Liver (tissue), 9 donors: Measurements from ENCODE around the gene SRC. TPM values are rescaled to one million over a fixed set of nuclear protein-coding genes. Genes with fewer than 3 reads are reported as not detected.

ENCODE experiments used
- DNase-seq: peaks from one replicate; pipeline ENCODE4 v3.0.0-alpha.2; 2017; ENCODE audit warnings: low spot score
- H3K27ac ChIP-seq, 2 donors: one replicate each; pipeline ENCODE4 v1.7.0; 2013; ENCODE audit warnings: inconsistent platforms in 2 of 2, low read length in 2 of 2, control low read depth in 1 of 2, low read depth in 1 of 2, mild to moderate bottlenecking in 1 of 2
- H3K27me3 ChIP-seq, 4 donors: one replicate each; pipeline versions ENCODE4 v1.6.1 to v1.7.0; 2013; ENCODE audit warnings: low read length in 3 of 4, inconsistent platforms in 1 of 4, mild to moderate bottlenecking in 1 of 4, moderate library complexity in 1 of 4; ENCODE audit not compliant: control insufficient read depth in 4 of 4, insufficient read depth in 4 of 4
- H3K36me3 ChIP-seq, 4 donors: one replicate each; pipeline versions ENCODE4 v1.6.1 to v1.7.0; 2013; ENCODE audit warnings: low read length in 3 of 4, mild to moderate bottlenecking in 3 of 4, low read depth in 1 of 4, moderate library complexity in 1 of 4; ENCODE audit not compliant: control insufficient read depth in 4 of 4, insufficient read depth in 3 of 4
- H3K4me1 ChIP-seq, 4 donors: one replicate each; pipeline versions ENCODE4 v1.6.1 to v1.7.0; 2013; ENCODE audit warnings: low read length in 3 of 4, mild to moderate bottlenecking in 3 of 4, moderate library complexity in 1 of 4; ENCODE audit not compliant: control insufficient read depth in 4 of 4, insufficient read depth in 4 of 4
- H3K4me3 ChIP-seq, 3 donors: one replicate each; pipeline versions ENCODE4 v1.6.1 to v1.7.0; 2013; ENCODE audit warnings: low read length in 3 of 3, control low read depth in 1 of 3, low read depth in 1 of 3, mild to moderate bottlenecking in 1 of 3
- H3K9ac ChIP-seq, 2 donors: one replicate each; pipeline ENCODE4 v1.7.0; 2013; ENCODE audit warnings: low read length in 2 of 2, mild to moderate bottlenecking in 2 of 2, moderate library complexity in 2 of 2, control low read depth in 1 of 2, low read depth in 1 of 2
- H3K9me3 ChIP-seq, 4 donors: one replicate each; pipeline versions ENCODE4 v1.6.1 to v1.7.0; 2013; ENCODE audit warnings: low read length in 3 of 4; ENCODE audit not compliant: control insufficient read depth in 4 of 4
- EGR1 ChIP-seq, 2 donors: IDR thresholded peaks; 2 replicates each; pipeline ENCODE4 v1.6.1; 2016 to 2018; ENCODE audit warnings: antibody characterized with exemption in 2 of 2, low read depth in 2 of 2
- FOXA1 ChIP-seq: IDR thresholded peaks from 2 replicates; pipeline ENCODE4 v1.6.1; 2016; ENCODE audit warnings: antibody characterized with exemption
- GABPA ChIP-seq, 2 donors: IDR thresholded peaks in 1 of 2; conservative IDR thresholded peaks in 1 of 2; 2 replicates each; pipeline ENCODE4 v1.6.1; 2016; ENCODE audit warnings: antibody characterized with exemption in 2 of 2, mild to moderate bottlenecking in 1 of 2, moderate library complexity in 1 of 2
- HNF4G ChIP-seq: IDR thresholded peaks from 2 replicates; pipeline ENCODE4 v1.6.1; 2016; ENCODE audit warnings: antibody characterized with exemption
- JUND ChIP-seq, 2 donors: IDR thresholded peaks; 2 replicates each; pipeline ENCODE4 v1.6.1; 2016; ENCODE audit warnings: antibody characterized with exemption in 2 of 2
- MAX ChIP-seq: IDR thresholded peaks from 2 replicates; pipeline ENCODE4 v1.6.1; 2016; ENCODE audit warnings: antibody characterized with exemption
- NR2F2 ChIP-seq: IDR thresholded peaks from 2 replicates; pipeline ENCODE4 v1.6.1; 2016; ENCODE audit warnings: antibody characterized with exemption
- RAD21 ChIP-seq, 2 donors: IDR thresholded peaks; 2 replicates each; pipeline ENCODE4 v1.6.1; 2016; ENCODE audit warnings: antibody characterized with exemption in 2 of 2, mild to moderate bottlenecking in 2 of 2
- RXRA ChIP-seq, 2 donors: IDR thresholded peaks; 2 replicates each; pipeline ENCODE4 v1.6.1; 2017 to 2018; ENCODE audit warnings: antibody characterized with exemption in 2 of 2, mild to moderate bottlenecking in 1 of 2
- SP1 ChIP-seq: IDR thresholded peaks from 2 replicates; pipeline ENCODE4 v1.6.1; 2018; ENCODE audit warnings: antibody characterized with exemption, mild to moderate bottlenecking
- TAF1 ChIP-seq: conservative IDR thresholded peaks from 2 replicates; pipeline ENCODE4 v1.6.1; 2016; ENCODE audit warnings: antibody characterized with exemption, mild to moderate bottlenecking
- YY1 ChIP-seq: IDR thresholded peaks from 2 replicates; pipeline ENCODE4 v1.6.1; 2016; ENCODE audit warnings: antibody characterized with exemption, mild to moderate bottlenecking
- WGBS: extraction: QIAGEN DNeasy Blood & Tissue Kit; methylation state at CpG from one replicate; pipeline ENCODE4 v1.1.7; 2013; 5-methylcytosine and 5-hydroxymethylcytosine counted together
- polyA plus RNA-seq, 2 donors: library from polyadenylated mRNA; stranded (reverse) in 1 of 2; unstranded in 1 of 2; fragments of 200-250 nt in 1 of 2; fragments of >200 nt in 1 of 2; fragmentation: Nextera tagmentation in 1 of 2; extraction: Ambion mirVana in 1 of 2; gene quantifications; one replicate each; pipeline versions ENCODE4 v1.2.1 to v1.2.3, GENCODE V29; 2013 to 2015
- total RNA-seq, 2 donors: library from RNA; depleted of rRNA; stranded (reverse); fragments of >200 nt; gene quantifications; one replicate each; pipeline ENCODE4 v1.2.3, GENCODE V29; 2014
- TF ChIP-seq, protein P1 (sequence below): IDR thresholded peaks from 2 replicates; pipeline ENCODE4 v1.6.1; 2016; ENCODE audit warnings: antibody characterized with exemption, mild to moderate bottlenecking
- TF ChIP-seq, protein P2 (sequence below): fragments of 150-350 bp; IDR thresholded peaks from 2 replicates; pipeline ENCODE4 v1.5.1; 2017; ENCODE audit warnings: improper control_type of control experiment, low read depth, low read length; ENCODE audit not compliant: missing input control
- TF ChIP-seq, protein P3 (sequence below): IDR thresholded peaks from 2 replicates; pipeline ENCODE4 v1.6.1; 2016; ENCODE audit warnings: antibody characterized with exemption
- donor health status: healthy.
- donor health status: healthy.
- donor health status: healthy.
- donor health status: healthy.
- donor health status: healthy.

The SRC gene
- total and polyA plus RNA-seq, 4 donors, result 3.3 to 21.2 (median 5.4) TPM

- Histone ChIP-seq H3K27me3 (no peaks in the 10 kb centered on the region), H3K36me3 (no peaks in the 10 kb centered on the region), H3K9me3 (no peaks in the 10 kb centered on the region), H3K9ac (no peak overlapping the region), H3K4me3 (no peak overlapping the region), H3K4me1 (peaks cover 0 to 17% (median 8%) of the 10 kb centered on the region in 4 donors), H3K27ac (no peak overlapping the region)
- TF ChIP-seq RXRA (IDR thresholded peaks at IDR 0.05) (no peak), YY1 (no peak), NR2F2 (no peak), EGR1 (IDR thresholded peaks at IDR 0.05; ENCODE audit: low read depth in 2 of 2) (no peak), GABPA (IDR thresholded peaks at IDR 0.05 in 1 of 2, conservative IDR thresholded peaks at IDR 0.05 in 1 of 2) (no peak), SP1 (no peak), TAF1 (no peak), HNF4G (no peak), FOXA1 (no peak), RAD21 (IDR thresholded peaks at IDR 0.05) (no peak)
- TF ChIP-seq, protein P1, sequence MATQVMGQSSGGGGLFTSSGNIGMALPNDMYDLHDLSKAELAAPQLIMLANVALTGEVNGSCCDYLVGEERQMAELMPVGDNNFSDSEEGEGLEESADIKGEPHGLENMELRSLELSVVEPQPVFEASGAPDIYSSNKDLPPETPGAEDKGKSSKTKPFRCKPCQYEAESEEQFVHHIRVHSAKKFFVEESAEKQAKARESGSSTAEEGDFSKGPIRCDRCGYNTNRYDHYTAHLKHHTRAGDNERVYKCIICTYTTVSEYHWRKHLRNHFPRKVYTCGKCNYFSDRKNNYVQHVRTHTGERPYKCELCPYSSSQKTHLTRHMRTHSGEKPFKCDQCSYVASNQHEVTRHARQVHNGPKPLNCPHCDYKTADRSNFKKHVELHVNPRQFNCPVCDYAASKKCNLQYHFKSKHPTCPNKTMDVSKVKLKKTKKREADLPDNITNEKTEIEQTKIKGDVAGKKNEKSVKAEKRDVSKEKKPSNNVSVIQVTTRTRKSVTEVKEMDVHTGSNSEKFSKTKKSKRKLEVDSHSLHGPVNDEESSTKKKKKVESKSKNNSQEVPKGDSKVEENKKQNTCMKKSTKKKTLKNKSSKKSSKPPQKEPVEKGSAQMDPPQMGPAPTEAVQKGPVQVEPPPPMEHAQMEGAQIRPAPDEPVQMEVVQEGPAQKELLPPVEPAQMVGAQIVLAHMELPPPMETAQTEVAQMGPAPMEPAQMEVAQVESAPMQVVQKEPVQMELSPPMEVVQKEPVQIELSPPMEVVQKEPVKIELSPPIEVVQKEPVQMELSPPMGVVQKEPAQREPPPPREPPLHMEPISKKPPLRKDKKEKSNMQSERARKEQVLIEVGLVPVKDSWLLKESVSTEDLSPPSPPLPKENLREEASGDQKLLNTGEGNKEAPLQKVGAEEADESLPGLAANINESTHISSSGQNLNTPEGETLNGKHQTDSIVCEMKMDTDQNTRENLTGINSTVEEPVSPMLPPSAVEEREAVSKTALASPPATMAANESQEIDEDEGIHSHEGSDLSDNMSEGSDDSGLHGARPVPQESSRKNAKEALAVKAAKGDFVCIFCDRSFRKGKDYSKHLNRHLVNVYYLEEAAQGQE, result no peak
- TF ChIP-seq, protein P2, sequence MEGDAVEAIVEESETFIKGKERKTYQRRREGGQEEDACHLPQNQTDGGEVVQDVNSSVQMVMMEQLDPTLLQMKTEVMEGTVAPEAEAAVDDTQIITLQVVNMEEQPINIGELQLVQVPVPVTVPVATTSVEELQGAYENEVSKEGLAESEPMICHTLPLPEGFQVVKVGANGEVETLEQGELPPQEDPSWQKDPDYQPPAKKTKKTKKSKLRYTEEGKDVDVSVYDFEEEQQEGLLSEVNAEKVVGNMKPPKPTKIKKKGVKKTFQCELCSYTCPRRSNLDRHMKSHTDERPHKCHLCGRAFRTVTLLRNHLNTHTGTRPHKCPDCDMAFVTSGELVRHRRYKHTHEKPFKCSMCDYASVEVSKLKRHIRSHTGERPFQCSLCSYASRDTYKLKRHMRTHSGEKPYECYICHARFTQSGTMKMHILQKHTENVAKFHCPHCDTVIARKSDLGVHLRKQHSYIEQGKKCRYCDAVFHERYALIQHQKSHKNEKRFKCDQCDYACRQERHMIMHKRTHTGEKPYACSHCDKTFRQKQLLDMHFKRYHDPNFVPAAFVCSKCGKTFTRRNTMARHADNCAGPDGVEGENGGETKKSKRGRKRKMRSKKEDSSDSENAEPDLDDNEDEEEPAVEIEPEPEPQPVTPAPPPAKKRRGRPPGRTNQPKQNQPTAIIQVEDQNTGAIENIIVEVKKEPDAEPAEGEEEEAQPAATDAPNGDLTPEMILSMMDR, result no peak
- TF ChIP-seq, protein P3, sequence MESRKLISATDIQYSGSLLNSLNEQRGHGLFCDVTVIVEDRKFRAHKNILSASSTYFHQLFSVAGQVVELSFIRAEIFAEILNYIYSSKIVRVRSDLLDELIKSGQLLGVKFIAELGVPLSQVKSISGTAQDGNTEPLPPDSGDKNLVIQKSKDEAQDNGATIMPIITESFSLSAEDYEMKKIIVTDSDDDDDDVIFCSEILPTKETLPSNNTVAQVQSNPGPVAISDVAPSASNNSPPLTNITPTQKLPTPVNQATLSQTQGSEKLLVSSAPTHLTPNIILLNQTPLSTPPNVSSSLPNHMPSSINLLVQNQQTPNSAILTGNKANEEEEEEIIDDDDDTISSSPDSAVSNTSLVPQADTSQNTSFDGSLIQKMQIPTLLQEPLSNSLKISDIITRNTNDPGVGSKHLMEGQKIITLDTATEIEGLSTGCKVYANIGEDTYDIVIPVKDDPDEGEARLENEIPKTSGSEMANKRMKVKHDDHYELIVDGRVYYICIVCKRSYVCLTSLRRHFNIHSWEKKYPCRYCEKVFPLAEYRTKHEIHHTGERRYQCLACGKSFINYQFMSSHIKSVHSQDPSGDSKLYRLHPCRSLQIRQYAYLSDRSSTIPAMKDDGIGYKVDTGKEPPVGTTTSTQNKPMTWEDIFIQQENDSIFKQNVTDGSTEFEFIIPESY, result no peak
- 94% methylated on average over 6 of the region's 6 CpGs for WGBS
- DNase-seq, result no peak
Observed at GRCh38 chr20:37389844-37390275, 43.9 kb downstream of the SRC start.

DNA sequence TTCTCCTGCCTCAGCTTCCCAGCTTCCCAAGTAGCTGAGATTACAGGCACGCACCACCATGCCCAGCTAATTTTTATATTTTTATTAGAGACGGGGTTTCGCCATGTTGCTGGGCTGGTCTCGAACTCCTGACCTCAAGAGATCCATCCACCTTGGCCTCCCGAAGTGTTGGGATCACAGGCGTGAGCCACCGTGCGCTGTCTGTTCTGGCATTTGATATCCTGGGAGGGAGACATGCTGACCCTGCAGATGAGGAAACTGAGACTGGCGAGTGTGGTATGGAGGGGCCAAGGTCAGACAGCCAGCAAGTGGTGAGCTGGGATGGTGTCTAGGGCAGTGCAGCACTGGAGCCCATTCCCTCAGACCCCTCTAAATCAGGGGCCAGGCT is 44.6 kb downstream of the SRC start:
- peaks cover 0 to 15% (median 7%) of the 10 kb centered on the region in 4 donors for H3K4me1 ChIP-seq
- H3K9me3 ChIP-seq, result no peaks in the 10 kb centered on the region
- no peak overlapping the region for H3K27ac ChIP-seq
- no peaks in the 10 kb centered on the region for H3K36me3 ChIP-seq
- H3K27me3 ChIP-seq, result no peaks in the 10 kb centered on the region
- H3K4me3 ChIP-seq, result no peak overlapping the region
- no peak for DNase-seq
- H3K9ac ChIP-seq, result no peak overlapping the region
- no peak for TF ChIP-seq JUND (IDR thresholded peaks at IDR 0.05)
- no peak for TF ChIP-seq MAX
- TF ChIP-seq, protein P3, result no peak
- no peak for TF ChIP-seq GABPA (IDR thresholded peaks at IDR 0.05 in 1 of 2, conservative IDR thresholded peaks at IDR 0.05 in 1 of 2)
- no peak for TF ChIP-seq FOXA1
- TF ChIP-seq, protein P1, result no peak
- WGBS, result 97% methylated on average over 9 of the region's 9 CpGs
